PC-3 (cell line): Measurements from ENCODE around the gene MAP3K8.

Source experiments
- EZH2 ChIP-seq: fragments of 300-600 bp; sonication (generic); IDR thresholded peaks from one replicate; pipeline ENCODE4 v1.6.1; 2017; ENCODE audit warnings: antibody characterized with exemption, mild to moderate bottlenecking, low read length; ENCODE audit not compliant: unreplicated experiment
- TF ChIP-seq, protein P1 (sequence below): fragments of 300-600 bp; sonication (generic); conservative IDR thresholded peaks from 2 replicates; pipeline ENCODE4 v1.5.1; 2017; ENCODE audit warnings: antibody characterized with exemption, low read depth, mild to moderate bottlenecking, low read length

- TF ChIP-seq, protein P1, sequence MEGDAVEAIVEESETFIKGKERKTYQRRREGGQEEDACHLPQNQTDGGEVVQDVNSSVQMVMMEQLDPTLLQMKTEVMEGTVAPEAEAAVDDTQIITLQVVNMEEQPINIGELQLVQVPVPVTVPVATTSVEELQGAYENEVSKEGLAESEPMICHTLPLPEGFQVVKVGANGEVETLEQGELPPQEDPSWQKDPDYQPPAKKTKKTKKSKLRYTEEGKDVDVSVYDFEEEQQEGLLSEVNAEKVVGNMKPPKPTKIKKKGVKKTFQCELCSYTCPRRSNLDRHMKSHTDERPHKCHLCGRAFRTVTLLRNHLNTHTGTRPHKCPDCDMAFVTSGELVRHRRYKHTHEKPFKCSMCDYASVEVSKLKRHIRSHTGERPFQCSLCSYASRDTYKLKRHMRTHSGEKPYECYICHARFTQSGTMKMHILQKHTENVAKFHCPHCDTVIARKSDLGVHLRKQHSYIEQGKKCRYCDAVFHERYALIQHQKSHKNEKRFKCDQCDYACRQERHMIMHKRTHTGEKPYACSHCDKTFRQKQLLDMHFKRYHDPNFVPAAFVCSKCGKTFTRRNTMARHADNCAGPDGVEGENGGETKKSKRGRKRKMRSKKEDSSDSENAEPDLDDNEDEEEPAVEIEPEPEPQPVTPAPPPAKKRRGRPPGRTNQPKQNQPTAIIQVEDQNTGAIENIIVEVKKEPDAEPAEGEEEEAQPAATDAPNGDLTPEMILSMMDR, result no peak
- TF ChIP-seq EZH2, result no peak
Measured at GRCh38 chr10:30505543-30506298, 71.7 kb downstream of the MAP3K8 start.
